HG03571 (cell line): Measurements from ENCODE around the gene DAB2IP.

Experiments used
- ATAC-seq: cut with Tn5 transposase; IDR thresholded peaks from one replicate; pipeline ENCODE4 v1.9.1; 2021; ENCODE audit not compliant: unreplicated experiment

Gene DAB2IP

DNA sequence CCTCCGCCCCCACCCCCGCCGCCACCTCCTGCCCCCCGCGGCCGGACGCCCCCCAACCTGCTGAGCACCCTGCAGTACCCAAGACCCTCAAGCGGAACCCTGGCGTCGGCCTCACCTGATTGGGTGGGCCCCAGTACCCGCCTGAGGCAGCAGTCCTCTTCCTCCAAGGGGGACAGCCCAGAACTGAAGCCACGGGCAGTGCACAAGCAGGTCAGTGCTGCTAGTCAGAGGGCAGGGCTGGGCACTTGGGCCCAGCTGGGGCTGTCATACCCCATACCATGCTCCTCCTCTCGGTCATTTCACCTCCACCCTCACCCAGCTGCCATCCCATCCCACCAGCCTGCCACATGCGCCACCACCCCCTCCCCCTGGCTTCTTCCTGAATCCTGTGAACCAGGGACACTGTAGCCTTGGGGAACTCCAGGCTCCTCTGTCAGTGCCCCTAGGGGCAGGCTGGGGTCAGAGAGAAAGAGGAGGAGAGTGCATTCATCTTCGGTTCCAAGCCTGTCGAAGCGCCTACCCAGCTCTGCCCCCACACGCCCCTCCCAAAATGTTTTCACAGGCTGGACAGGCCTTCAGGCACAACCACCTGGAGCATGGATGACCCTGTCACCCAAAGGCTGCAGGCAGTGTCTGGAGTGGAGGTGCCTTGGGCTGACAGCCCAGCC, 122.0 kb downstream of the DAB2IP start:
- no peak for ATAC-seq

DNA sequence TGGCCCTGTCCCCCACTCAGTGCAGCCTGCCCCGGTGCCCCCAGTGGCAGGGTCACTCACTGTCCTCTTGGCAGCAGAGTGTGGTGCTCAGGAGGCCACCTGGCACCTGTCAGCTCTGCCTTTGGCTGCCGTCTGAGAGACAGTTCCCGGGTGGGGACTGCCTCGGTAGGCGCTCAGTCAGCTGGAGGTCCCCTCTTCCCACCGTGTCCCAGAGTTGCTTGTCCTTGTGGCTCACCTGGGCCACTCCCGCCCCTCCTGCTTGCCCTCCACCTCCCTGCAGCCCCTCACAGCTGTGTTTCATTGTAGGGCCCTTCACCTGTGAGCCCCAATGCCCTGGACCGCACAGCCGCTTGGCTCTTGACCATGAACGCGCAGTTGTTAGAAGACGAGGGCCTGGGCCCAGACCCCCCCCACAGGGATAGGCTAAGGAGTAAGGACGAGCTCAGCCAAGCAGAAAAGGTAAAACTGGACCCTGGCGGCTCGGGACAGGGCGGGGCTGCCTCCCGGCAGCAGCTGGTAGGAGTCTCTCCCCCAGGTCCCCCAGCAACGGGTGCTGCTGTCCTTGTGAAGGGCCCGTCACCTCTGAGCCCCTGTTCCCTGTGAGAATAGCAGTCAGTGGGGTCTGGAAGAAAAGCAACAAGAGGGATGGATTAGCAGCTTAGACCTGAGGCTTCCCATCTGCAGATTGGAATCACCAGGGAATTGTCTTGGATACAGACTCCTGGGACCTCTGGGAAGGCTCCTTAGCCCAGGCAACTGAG, 122.7 kb downstream of the DAB2IP start:
- ATAC-seq = no peak

GRCh38 chr9:121774715-121775613, 123.5 kb downstream of the DAB2IP start:
- no peak for ATAC-seq

- no peak for ATAC-seq
Measured at GRCh38 chr9:121776001-121776738, 124.7 kb downstream of the DAB2IP start.

DNA sequence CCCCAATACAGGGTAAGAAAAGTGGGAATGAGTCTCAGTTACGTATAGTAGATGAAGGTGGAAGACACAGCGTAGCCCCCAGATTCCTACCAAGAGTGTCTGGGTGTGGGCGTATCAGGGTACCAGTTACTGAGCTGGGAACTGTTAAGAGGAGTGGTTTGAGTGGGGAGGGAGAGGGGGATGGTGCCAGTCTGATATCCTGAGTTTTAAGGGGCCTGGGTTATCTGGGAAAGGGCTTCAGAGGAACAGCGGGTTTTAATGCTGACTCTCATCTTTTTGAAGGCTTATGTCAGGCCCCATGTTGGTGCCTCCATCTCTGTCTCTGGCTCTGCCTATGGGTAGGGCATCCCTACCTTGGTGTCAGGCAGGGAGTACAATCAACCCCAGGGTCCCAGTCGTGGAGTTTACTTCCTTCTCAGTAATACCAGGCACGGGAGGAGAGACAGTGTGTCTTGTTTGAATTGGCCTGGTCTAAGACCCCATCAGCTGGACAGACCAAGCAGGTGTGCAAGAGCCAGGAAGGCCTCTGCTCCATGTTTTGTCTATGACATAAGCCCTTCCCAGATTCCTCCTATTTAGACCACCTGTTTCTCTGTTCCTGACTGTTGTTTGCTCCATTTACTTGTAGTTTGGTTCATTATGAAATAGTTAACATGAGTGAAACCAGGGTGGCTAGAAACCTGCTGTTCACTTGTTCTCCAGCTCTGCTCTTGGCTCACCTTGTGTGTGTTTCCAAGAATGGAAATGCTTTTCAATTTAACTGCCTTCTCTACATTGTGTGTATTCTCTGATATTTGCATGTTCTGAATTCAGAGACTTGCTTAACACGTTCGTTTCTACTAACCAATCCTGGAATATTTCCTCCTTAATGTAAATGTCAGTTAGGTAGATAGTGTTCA, 125.6 kb downstream of the DAB2IP start:
- ATAC-seq = no peak

DNA sequence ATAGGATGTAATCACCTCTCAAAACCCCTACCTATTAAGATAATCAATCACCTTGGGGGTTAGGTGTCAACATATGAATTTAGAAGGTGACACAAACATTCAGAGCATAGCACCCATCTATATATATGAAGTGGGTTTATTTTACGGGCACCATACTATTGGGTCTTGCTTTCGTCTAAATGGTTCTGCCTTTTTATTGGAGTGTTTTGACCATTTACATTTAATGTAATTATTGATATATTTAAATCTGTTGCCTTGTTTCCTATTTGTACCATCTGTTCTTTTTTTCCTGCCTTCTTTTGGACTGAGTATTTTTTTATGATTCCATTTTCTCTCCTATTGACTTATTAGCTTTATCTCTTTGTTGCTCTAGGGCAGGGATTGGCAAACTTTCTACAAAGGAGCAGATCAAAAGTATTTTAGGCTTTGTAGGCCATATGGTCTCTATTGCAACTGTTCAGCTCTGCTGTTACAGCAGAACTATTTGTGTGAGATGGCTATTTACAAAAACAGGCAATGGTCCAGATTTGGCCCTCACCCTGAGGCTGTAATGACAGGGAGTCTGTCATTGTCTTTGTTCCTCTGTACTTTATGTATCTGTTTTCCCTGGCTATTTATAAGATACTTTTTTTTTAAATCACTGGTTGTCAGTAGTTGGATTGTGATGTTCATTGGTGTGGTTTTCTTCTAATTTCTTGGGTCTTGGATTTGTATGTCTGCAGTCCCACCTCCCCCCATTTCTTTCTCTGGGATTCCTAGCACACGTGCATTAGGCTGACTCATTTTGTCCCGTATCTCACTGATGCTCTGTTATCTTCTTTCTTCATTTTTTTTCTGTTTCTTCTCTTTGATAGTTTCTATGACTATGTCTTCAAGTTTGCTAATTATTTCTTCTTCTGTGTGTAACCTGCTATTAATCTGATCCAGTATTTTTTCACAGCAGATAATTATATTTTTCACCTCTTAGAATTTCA, 127.1 kb downstream of the DAB2IP start:
- ATAC-seq = no peak

- no peak for ATAC-seq
Measured at GRCh38 chr9:121779381-121780117, 128.1 kb downstream of the DAB2IP start.

- ATAC-seq = no peak
Measured at GRCh38 chr9:121780177-121781040, 129.0 kb downstream of the DAB2IP start.

GRCh38 chr9:121781145-121781548, 129.7 kb downstream of the DAB2IP start:
- no peak for ATAC-seq

- no peak for ATAC-seq
Measured at GRCh38 chr9:121781701-121782464, 130.4 kb downstream of the DAB2IP start.

DNA sequence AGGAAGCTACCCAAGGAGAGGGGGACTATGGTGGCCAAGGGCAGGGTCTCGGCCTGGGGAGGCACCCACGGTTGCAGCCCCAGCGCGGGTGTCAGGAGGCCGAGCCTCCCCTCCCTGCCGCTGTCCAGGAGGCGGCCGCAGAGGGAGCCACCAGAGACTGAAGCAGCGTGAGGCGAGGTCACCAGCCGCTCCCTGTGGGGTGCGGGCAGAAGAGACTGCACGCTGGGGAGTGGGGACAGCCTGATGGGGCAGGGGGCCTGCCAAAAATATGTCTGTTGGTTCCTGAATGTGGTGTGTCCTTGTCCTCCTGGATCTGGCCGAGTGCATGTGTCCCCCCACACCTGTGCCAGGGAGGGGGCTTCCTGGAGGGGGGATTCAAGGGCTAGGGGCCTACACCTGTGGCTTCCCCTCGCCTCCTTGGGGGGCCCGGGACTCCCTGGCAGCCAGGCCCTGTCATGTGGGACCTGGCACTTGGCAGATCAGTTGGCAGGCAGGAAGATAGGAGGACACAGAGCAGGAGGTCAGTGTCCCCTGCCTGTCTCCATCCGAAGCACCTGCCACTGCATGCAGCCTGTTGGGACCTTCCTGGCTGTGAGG, 131.2 kb downstream of the DAB2IP start:
- ATAC-seq = no peak

- ATAC-seq = no peak
Measured at GRCh38 chr9:121783111-121783510, 131.7 kb downstream of the DAB2IP start.

DNA sequence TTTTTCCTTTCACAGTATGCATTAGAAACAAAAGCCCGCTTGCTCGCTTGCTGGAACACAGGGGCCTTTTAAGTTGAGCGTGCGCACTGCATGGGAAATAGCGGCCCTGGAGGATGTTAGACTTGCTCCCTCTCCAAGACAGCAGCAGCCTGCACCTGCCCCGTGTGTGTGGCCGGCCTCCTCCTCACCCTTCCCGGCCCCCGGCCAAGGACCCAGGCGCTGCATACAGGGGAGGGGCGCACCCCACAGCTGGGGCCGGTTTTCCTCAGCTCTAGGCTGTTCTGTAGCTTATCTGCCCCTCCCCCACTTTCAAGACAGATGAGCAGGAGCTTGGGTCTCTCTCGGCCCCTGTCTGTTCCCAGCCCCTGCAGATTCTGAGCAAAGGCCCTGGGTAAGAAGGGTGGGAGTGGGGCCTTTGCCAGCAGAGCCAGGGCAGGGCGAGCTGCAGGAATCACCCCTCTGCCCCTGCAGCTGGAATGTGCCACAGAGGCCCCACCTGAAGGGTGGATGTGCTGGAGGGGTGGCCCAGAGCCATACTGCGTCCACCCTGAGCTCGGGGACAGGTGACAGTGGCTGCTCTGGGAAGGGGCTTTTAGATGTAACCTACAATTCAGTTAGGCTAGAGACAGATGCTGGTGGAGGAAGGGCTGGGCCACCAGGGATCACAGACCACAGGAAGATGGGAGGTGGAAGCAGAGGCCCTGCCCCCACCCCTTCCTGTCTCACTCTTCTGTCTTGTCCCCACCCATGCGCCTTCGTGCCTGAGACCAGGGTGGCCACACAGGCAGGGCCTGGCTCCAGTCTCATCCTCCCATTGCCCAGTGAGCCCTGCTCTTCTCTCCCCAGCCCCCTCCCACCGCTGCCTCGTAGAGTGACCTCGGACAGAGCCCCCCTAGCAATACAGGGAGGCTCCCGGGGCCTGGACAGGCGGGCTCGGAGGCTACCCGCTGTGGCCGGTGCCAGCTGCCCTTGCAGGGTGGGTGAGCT, 132.4 kb downstream of the DAB2IP start:
- ATAC-seq = no peak

GRCh38 chr9:121784731-121785411, 133.4 kb downstream of the DAB2IP start:
- ATAC-seq = no peak
